ENCODE data around the gene ILF2. TPM values are rescaled to one million over a fixed set of nuclear protein-coding genes. Genes with fewer than 3 reads are reported as not detected.

The ILF2 gene
- polyA plus RNA-seq, 1 experiment = 182 TPM

DNA sequence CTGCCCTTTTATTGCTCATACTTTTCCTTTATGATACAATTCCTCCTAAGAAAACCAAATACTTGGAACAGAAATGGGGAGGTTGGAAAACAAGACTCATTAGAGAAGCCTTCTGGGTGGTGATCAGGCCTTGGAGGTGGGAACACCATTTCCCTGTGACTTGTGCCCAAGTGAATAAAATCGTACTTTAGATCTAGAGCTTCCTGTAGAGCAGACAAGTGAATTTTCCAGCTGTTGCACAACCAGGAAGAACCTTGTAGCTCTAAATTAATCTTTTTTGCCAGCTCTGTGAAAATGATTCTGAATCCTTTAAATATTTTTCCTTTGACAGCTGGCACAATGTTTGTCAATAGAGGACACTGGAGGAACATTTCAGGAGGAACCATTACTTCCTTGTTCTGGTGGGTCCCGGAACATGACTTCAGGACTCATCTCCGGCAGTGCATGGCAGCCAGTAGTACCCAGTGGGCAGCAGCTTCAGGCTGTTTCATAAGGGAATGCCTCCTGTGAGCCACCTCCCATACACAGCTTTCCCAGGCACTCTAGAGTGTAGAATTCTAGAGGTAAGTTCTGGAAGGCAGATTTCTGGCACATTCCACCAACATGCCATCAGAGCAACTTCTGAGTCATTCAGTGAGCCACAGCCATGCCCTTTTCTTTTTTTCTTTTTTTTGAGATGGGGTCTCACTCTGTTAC, 17.8 kb downstream of the ILF2 start:
- ChIA-PET POLR2A (no interaction called here), CTCF (interaction anchor here (0.9 to 1.3 kb wide), 2 partner anchors 13 to 81 kb away, joined by 3 to 5 read pairs; no protein-coding TSS in a partner anchor)
- H3K4me3 ChIP-seq (ENCODE audit: low read depth, low read length) = no peak overlapping the region
- H3K27me3 ChIP-seq (ENCODE audit: control insufficient read depth, insufficient read depth, low read length) = no peaks in the 10 kb centered on the region
- no peak for DNase-seq (ENCODE audit: low read depth)
- no peaks in the 10 kb centered on the region for H3K36me3 ChIP-seq (ENCODE audit: control insufficient read depth, insufficient read depth, low read length)
- no peak for TF ChIP-seq CTCF (IDR thresholded peaks at IDR 0.05; ENCODE audit: insufficient read depth, low read depth, low read length)

DNA sequence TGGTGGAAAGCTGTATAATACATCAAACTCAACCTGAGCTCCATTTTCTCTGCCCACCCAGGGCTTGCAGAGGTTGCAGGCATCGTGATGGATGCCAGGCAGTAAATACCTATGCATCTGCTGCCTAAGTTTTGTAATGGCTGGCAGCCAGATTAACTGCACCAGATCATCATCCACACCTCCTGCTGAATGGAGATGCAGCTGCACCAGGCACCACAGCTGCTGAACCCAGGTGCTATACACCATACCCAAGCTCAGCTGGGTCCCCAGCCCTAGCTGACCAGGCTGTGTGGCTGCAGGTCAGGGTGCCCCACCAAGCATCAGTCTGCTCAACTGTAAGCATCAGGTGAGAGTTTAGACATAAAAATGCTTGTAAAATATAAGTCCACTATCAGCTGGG, 19.0 kb downstream of the ILF2 start:
- ChIA-PET POLR2A (no interaction called here), CTCF (interaction anchor here (0.9 to 1.7 kb wide), 6 partner anchors 12 to 140 kb away, joined by 3 to 5 read pairs (median 4); partner anchors contain the start of gene S100A13)
- H3K36me3 ChIP-seq (ENCODE audit: control insufficient read depth, insufficient read depth, low read length) = peaks cover 2% of the 10 kb centered on the region
- H3K4me3 ChIP-seq (ENCODE audit: low read depth, low read length) = no peak overlapping the region
- TF ChIP-seq CTCF (IDR thresholded peaks at IDR 0.05; ENCODE audit: insufficient read depth, low read depth, low read length) = no peak
- no peak for DNase-seq (ENCODE audit: low read depth)
- H3K27me3 ChIP-seq (ENCODE audit: control insufficient read depth, insufficient read depth, low read length) = no peaks in the 10 kb centered on the region

GRCh38 chr1:153649863-153650235, 20.9 kb downstream of the ILF2 start:
- Histone ChIP-seq H3K27me3 (ENCODE audit: control insufficient read depth, insufficient read depth, low read length) (no peaks in the 10 kb centered on the region), H3K36me3 (ENCODE audit: control insufficient read depth, insufficient read depth, low read length) (peaks cover 10% of the 10 kb centered on the region), H3K4me3 (ENCODE audit: low read depth, low read length) (no peak overlapping the region)
- ChIA-PET CTCF (no interaction called here), POLR2A (no interaction called here)
- TF ChIP-seq CTCF (IDR thresholded peaks at IDR 0.05; ENCODE audit: insufficient read depth, low read depth, low read length) = no peak
- DNase-seq (ENCODE audit: low read depth) = no peak

DNA sequence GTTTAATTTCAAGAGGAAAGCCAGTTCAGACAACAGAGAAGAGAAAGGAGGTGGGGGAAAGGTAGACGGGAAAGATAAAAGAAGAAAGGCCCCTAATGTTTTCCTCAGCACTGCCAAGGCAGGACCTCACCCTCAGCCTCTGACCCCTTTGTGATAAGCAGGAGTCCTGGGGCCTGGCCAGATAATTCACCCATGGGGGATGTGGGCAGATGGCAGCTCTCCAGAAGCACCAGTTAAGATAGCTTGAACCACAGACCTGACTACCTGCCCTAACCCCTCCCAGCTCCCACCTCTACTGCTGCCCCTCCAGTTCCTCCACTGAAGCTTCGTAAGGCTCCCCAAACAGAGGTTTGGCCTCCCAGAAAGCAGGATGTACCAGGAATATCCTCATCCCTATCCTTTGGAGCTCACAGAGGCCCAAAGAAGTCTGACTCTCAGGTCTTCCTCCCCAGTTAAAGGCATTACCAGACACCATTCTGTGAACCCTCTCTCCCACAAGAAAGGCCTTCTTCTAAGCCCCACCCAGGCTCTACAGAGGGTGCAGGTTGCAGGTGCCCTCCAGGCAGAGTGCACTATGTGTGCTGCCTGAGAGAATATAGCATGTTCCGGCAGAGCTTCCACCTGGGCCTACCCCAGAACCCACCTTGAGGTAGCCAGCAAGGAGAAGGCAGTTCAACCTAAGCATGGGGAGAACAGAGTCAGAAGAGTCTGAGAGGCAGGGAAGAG, 21.5 kb downstream of the ILF2 start:
- POLR2A ChIA-PET = no interaction called here
- TF ChIP-seq CTCF (IDR thresholded peaks at IDR 0.05; ENCODE audit: insufficient read depth, low read depth, low read length) = no peak
- Histone ChIP-seq H3K4me3 (ENCODE audit: low read depth, low read length) (no peak overlapping the region), H3K36me3 (ENCODE audit: control insufficient read depth, insufficient read depth, low read length) (peaks cover 10% of the 10 kb centered on the region), H3K27me3 (ENCODE audit: control insufficient read depth, insufficient read depth, low read length) (no peaks in the 10 kb centered on the region)
- no peak for DNase-seq (ENCODE audit: low read depth)
- CTCF ChIA-PET = no interaction called here

- no peaks in the 10 kb centered on the region for H3K27me3 ChIP-seq (ENCODE audit: control insufficient read depth, insufficient read depth, low read length)
- CTCF ChIA-PET = interaction anchor here (0.7 to 2.0 kb wide), 5 partner anchors 11 to 139 kb away, joined by 3 to 9 read pairs (median 5); partner anchors contain the start of genes CHTOP and S100A13
- H3K4me3 ChIP-seq (ENCODE audit: low read depth, low read length) = no peak overlapping the region
- H3K36me3 ChIP-seq (ENCODE audit: control insufficient read depth, insufficient read depth, low read length) = peaks cover 10% of the 10 kb centered on the region
- TF ChIP-seq CTCF (IDR thresholded peaks at IDR 0.05; ENCODE audit: insufficient read depth, low read depth, low read length) = no peak
- POLR2A ChIA-PET = interaction anchor here (0.7 kb wide), 1 partner anchor 79 kb away, joined by 4 read pairs; no protein-coding TSS in a partner anchor
- no peak for DNase-seq (ENCODE audit: low read depth)
These were observed 22.7 kb downstream of the ILF2 start for GRCh38 chr1:153648000-153648643.

All from BJ (cell line).